Measurements from ENCODE around the gene ANKLE1.

Gene ANKLE1

DNA sequence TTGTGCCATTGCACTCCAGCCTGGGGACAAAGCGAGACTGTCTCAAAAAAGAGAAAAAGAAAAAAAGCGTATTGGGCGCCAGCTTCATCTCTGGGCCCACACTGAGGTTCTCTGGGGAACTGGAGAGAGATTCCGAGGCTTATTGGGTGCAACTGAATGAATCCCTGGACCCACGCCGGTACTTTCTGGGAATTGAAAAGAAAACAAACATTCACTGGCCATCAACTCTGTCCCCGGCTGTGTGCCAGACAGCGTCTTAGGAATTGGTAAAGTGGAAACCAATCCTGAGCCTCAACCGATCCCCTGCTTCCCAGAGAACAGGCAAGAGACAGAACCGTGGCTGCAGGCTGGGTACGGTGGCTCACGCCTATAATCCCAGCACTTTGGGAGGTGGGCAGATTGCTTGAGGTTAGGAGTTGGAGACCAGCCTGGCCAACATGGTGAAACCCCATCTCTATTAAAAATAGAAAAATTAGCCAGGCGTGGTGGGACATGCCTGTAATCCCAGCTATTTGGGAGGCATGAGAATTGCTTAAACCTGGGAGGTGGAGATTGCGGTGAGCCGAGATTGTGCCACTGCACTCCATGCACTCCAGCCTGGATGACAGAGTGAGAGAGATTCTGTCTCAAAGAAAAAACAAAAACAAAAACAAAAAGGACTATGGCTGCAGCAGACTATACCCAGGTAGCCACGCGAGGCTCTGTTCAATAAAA, 44.3 kb downstream of the ANKLE1 start:
- DNase-seq (ENCODE audit: low spot score) = no peak

DNA sequence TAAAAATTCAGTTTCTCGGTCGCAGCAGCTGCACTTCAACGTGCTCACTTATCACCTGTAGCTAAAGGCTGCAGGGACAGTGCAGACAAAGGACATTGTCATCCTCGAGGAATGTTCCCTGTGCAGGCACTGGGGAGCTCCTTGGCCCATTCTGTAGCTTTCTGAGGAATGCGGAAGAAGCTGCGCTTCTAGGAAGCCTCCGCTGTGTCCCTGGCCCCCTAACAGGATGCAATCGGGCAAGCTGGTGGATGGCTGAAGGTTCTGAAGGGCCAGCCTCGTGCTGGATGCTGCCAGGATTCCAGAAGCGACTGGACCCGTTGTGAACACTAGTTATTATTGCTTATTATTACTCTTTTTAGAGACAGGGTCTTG, 44.9 kb downstream of the ANKLE1 start:
- DNase-seq (ENCODE audit: low spot score) = no peak

DNA sequence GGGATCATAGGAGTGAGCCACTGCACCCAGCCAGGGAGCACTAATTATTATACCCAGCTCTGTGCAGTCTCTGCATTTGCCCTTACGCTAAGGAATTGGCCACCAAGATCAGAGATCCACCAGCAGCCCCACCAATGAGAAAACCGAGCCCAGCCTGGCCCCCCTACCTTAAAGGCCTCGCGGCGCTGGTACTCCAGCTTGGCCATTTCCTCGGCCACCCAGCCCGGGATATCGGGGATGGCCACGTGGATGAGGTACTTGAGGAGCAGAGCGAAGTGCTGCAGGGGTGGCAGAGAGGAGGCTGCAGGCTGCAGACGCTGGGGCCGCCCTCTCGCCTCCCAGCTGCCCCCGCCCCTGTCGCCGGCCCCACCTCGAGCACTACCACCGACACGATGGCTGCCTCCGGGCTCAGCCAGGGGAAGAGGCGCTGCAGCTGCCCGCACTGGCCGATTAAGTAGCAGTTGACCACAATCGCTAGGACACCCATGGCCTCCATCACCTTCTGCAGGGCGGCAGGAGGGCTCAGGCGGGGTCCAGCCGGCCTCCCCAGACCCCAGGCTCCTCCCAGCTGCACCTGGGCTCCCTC, 45.5 kb downstream of the ANKLE1 start:
- no peak for DNase-seq (ENCODE audit: low spot score)

DNA sequence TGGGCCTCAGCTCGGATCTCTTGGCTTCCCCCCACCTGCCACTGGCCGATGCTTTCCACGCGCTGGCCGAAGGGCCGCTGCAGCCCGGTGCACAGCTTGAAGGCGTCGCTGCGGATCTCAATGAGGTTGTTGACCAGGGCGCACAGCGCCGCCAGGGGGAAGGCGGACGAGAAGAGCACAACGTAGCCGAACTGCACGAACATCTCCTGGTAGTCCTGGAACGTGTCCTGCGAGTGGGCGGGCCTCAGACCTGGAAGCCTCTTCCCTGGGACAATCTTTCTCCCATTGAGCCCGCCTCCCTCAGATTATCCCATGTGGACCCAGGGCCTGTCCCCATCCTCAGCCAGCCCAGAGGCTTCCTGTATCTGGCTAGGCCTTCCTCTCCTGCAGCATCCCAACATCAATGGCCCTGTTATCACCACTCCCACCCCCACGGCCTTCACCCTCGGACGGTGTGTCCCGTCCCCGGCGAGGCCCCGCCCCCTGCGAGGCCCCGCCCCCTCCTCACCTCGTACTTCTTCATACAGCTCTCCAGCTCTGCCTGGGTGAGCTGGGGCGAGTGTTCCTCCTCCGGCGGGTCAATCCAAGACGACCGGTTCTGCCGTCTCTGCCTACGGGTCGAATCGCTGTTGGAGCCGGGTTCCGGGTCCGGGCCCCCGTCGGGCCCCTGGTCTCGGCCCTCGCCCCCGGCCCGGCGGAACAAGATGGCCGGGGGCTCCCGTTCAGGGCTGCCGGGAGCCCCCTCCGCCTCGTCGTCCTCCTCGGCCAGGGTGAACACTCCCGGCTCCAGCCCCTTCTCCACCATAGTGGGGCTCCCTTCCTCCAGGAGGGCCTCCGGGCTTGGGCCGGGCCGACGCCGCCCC, 46.2 kb downstream of the ANKLE1 start:
- peak; percentile 52 for DNase-seq (ENCODE audit: low spot score)

DNA sequence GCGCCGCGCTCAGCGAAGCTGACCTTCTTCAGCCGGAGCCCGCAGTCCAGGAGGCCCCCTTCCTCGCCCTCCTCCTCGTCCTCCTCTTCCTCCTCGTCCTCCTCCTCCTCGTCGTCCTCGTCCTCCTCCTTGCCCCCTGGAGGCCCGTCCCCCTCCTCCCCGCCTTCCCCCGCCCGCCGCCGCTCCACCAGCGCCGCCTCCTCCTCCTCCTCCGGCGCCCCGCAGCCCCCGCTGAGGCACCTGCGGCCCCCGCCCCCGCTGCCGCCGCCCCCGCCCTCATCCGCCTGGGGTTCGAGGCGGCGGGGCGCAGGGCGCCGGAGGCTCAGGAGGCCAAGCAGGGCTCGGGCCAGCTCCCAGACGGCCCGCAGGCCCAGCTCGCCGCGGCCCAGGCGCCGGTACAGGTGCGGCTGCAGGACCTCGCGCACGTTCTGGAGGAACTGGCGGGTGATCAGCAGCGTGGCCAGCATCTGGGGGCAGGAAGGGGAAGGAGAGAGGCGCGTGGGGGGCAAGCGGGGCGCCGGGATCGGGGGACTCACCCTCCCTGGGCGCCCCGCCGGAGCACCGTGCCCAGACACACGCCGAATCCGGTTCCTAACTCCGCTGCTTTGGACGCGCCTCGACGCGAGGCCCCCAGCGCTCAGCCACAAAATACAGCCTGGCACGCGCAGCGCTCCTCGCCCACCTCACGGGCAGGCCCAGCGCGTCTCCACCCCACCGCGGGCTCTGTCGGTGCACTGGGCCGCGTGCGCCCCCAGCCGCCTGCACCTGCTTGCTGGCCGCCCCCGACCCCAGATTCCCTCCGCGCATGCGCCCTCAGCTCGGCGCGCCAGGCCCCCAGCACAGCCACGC, 47.0 kb downstream of the ANKLE1 start:
- peak; percentile 28 for DNase-seq (ENCODE audit: low spot score)

DNA sequence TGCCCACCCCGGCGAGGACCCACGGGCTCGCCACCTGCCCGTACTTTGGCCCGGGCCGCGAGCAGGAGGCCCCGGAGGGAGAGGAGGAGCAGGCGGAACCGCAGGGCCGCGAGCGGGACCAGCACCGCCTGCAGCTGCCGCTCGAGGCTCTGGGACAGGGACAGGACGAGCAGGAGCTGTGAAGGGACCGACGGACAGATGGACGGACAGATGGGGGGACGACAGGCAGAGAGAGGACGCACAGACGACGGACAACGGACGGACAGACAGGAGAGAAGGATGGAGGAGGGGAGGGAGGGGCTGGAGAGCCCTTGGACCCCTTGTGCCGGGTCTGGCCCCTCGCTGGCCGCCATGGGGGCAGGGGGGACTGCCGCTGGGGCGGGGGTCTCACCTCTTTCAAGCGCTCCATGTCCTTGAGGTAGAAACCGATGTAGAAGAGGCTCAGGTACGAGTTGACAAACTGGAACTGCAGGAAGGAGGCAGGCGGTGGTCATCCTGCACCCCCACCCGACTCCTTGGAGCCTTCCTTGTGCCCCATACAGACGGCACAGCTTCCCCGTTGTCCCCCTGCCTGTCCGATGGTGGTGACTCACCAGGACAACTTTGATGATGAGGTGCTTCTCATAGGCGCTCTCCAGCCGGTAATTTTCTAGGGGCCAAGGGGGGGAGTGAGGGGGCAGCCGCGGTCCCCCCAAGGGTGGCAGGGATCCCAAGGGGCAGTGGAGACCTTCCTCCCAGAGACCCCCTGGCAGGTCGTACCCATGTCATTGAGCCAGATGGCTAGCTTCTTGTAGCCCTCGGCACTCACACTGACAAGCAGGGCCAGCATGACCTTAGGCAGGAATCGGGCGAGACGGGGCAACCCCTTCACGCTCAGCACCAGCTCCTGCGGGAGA, 47.9 kb downstream of the ANKLE1 start:
- DNase-seq (ENCODE audit: low spot score) = no peak

DNA sequence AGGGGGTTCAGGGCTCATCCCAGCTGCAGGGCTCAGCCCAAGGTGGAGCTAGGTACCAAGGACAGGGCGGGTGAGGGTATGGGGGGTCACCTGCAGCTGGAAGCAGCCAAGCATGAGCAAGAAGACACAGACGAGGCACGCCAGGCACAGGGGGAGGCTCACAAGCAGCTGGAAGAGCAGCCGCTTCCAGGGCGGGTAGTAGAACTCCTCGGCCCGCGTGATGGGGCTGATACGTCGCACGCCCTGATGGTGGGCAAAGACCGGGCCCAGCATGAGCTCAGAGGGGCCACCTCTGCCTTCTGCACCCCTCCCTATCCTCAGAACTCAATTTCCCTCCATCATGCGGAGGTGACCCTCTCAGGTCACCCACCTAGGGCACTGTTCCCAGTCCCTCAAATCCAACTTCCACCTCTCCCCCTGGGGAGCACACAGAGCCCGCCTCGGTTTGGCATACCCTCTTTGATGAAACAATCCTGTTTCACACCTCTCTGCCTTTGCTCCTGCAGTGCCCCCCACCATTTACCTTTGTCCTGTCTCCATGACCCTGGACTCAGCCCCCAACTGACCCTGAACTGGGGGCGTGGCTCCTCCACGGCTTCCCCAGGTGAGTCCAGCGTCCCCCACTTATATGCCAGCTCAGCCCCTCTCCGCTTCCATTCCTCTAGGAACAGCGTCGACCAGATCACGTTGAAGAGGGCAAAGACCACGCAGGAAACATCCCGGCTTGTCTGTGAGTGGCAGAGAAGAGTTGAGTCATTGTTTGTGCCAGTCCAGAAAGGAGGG, 48.8 kb downstream of the ANKLE1 start:
- DNase-seq (ENCODE audit: low spot score) = no peak

DNA sequence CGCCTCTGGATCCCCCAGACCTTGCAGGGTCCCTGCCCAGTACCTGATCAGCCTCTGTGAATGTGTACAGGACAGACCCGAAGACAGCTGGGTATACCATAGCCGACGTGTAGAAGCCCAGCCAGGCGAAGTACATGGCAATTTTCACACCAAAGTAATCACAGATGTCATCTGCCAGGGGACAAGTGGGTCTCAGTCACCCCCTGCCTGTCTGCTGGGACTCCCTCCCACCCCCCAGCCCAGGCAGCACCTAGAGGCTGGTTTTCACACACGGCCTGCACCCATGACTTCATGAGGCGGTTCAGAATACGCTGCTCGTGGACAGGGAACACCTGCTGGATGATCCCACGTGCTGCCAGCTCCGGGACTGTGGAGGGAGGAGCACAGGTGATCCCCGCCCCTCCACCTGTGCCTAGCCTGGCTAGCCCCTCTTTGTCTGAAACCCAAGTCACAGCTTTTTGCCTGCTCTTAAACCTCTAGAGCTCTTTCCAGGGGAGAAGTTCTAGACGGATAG, 49.4 kb downstream of the ANKLE1 start:
- DNase-seq (ENCODE audit: low spot score) = no peak

DNA sequence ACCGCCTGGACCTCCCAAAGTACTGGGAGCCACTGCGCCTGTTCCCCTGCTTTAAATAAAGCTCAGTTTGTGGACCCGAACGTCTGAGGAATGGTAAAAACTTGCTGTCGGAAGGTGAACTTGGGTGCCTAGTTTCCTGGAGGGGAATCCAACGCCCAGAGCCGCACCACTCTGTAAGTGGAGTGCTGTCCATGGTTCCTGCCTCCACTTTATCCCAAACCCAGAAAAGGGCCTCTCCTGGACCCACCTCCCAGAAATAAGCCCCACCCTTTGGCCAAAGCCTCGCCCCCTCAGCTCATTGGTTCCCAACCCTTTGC, 50.6 kb downstream of the ANKLE1 start:
- no peak for DNase-seq (ENCODE audit: low spot score)

DNA sequence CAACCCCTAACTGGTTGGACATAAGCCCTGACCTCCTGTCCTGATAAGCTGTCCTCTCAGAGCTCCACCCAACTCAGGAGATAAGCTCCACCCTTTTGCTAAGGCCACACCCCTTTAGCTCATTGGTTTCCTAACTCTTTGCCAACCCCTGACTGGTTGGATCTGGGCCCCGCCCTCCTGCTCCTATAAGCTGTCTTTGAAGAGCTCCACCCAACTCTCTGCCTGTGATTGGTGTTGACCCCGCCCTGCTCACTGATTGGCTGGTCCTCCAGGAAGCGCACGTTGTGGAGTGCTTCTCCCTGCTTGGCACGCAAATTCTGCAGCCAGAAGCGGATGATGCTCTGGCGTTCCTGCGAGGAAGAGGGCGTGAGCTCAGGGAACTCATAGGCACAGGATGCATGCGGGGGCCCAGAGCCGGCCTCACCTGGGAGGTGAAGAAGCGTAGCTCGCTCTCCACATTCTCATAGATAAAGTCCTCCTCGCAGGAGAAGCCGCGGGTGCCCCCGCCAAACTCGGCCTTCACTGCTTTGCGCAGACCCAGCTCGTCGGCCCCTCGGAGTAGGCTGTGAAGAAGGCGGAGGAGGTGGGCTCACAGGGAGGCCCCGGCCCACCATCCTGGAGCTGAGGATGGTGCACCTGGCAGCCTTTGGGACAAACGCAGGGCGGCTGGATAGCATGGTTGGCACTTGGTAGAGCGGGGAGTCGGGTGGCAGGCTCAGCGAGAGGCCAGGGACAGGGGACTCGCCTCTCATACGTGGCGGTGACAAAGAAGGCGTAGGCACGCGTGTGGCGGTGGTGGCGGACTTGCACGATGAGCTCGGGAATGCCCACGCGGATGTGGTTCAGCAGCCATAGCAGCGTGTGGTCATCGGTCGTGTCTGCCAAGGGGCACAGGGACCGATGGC, 51.2 kb downstream of the ANKLE1 start:
- peak; percentile 4 for DNase-seq (ENCODE audit: low spot score)

DNA sequence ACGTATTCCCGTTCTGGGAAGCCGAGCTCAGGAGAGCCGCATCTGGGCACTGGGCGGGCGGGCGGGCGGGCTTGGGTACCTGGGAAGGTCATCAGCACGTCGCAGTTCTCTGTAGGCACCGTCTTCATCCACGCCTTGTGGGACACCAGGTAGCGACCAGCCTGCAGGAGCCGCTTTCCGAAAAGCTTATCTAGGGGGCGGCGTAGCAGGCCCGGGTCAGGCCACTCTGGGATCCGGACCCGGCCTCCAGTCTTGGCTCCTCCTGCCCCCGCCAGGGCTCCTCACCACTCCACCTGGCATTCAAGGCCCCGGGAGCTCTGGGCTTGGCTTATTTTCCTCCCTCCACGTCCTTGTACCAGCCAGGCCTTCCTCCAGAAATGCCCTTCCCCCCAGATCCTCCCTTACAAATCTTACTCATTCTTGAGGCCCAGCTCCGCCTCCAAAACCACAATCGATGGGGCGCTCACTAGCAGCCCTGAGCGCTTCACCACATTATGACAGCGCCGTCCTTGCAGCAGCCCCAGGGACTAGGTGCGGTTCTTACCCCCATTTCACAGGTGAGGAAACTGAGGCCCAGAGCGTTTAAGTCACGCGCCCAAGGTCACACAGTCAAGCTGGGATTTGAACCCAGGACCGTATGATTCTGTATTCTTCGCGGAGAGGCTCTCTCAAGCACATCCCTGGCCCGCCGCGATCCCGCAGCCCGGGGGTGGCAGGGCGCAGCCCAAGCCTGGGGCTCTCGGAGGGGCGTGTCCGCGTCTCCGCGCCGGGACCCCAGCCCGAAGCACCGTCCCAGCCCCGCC, 52.1 kb downstream of the ANKLE1 start:
- peak; percentile 82 for DNase-seq (ENCODE audit: low spot score)

DNA sequence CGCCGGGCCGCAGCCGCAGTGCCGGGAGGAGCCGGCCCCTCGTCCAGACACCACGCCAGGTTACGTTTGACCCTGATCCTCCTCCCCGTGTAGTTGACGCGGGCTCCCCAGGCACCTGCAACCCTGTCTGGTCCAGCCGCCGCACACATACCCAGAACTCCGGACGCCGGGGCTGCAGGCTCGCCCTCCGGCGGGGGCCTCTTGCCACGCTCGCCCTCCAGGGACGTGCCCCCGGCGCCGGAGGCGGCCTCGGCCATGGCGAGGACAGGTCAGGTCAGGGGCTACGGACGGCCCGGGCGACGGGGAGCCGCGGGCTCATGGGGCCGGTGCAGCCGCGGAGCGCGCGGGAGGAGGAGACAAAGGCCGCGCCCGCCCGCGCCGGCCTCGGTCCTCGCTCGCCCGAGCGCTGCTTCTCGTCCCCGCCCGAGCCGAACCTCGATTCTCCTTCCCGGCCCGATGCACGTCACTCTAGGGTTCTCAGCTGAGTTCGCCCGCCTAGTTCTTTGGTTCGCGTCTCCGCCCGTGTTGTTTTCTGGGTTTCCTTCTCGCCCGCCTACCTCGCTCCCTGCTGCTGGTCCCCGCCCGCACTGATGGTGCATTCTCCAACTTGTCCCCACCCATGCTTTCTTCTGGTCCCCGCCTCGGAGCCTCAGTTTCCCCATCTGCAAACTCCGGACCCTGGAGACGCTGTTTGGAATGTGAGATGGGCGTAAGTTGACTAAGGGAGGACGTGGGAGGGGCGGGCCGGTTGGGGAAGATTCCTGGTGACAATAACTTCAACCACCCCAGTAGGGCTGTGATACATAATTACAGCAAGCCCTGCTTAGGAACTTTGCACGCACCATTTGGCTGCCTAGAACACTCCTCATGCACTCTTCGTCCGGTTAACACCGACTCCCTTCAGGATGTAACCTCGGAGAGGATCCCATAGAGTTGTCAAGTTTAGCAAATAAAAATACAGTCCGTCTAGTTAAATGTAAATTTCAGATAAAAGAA, 53.0 kb downstream of the ANKLE1 start, which contains the start of gene ANO8:
Gene ANO8, minus strand, starts transcription at position 442 of the 996 bp plus-strand sequence. Its CDS starts 185 bp downstream, at position 257.
- DNase-seq (ENCODE audit: low spot score) = peak; percentile 98

DNA sequence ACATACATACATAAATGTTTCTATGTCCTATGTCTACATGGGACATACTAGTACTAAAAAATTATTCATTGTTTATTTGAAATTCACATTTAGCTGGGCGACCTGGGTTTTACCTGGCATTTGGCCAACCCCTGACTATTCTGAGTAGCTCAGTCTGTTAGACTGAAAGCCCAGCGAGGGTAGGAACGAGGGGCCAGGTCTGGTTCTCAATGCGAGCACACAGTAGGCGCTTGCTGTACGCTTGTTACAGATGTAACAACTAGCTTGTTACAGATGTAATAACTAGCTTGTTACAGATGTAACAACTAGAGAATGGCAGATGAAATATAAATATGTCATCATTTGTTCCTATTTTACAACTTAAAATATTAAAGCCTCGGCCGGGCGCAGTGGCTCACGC, 53.9 kb downstream of the ANKLE1 start:
- no peak for DNase-seq (ENCODE audit: low spot score)
